Hepatocyte (in vitro differentiated cells): Measurements from ENCODE around the gene ABHD15. TPM values are rescaled to one million over a fixed set of nuclear protein-coding genes. Genes with fewer than 3 reads are reported as not detected.

Experiments
- DNase-seq: peaks from one replicate; pipeline ENCODE4 v3.0.0-alpha.2; 2016; ENCODE audit warnings: low spot score
- H2AFZ ChIP-seq: fragments of 200-600 bp; sonication (generic); 2 replicates; pipeline ENCODE4 v1.6.0; 2016; ENCODE audit warnings: antibody characterized with exemption, mild to moderate bottlenecking
- H3K27ac ChIP-seq: fragments of 200-600 bp; sonication (generic); 2 replicates; pipeline ENCODE4 v1.5.1; 2016; ENCODE audit warnings: mild to moderate bottlenecking
- H3K27me3 ChIP-seq: fragments of 200-600 bp; sonication (generic); 2 replicates; pipeline ENCODE4 v1.6.1; 2016
- H3K36me3 ChIP-seq: fragments of 200-600 bp; sonication (generic); replicated peaks from 2 replicates; pipeline ENCODE4 v1.5.1; 2016; ENCODE audit warnings: low read depth; ENCODE audit not compliant: insufficient read depth
- H3K4me1 ChIP-seq: fragments of 200-600 bp; sonication (generic); 2 replicates; pipeline ENCODE4 v1.5.1; 2016; ENCODE audit warnings: mild to moderate bottlenecking, moderate library complexity; ENCODE audit not compliant: insufficient read depth
- H3K4me2 ChIP-seq: fragments of 200-600 bp; sonication (generic); 2 replicates; pipeline ENCODE4 v1.6.0; 2016
- H3K4me3 ChIP-seq: fragments of 200-600 bp; sonication (generic); 2 replicates; pipeline ENCODE4 v1.5.1; 2016; ENCODE audit warnings: mild to moderate bottlenecking
- H3K79me2 ChIP-seq: fragments of 200-600 bp; sonication (generic); 2 replicates; pipeline ENCODE4 v1.6.0; 2017; ENCODE audit warnings: mild to moderate bottlenecking
- H3K9me2 ChIP-seq: fragments of 200-600 bp; sonication (generic); replicated peaks from 2 replicates; pipeline ENCODE4 v1.6.0; 2017; ENCODE audit warnings: mild to moderate bottlenecking; ENCODE audit not compliant: insufficient read depth
- H3K9me3 ChIP-seq: fragments of 200-600 bp; sonication (generic); 2 replicates; pipeline ENCODE4 v1.5.1; 2016; ENCODE audit warnings: low read depth, mild to moderate bottlenecking
- H4K20me1 ChIP-seq: fragments of 200-600 bp; sonication (generic); 2 replicates; pipeline ENCODE4 v1.6.0; 2016; ENCODE audit warnings: mild to moderate bottlenecking; ENCODE audit not compliant: insufficient read depth, poor library complexity, severe bottlenecking
- CTCF ChIP-seq: fragments of 200-600 bp; sonication (generic); IDR thresholded peaks from 2 replicates; pipeline ENCODE4 v1.5.1; 2016; ENCODE audit warnings: antibody characterized with exemption, mild to moderate bottlenecking; ENCODE audit not compliant: poor library complexity
- EZH2 ChIP-seq: fragments of 200-600 bp; sonication (generic); IDR thresholded peaks from 2 replicates; pipeline ENCODE4 v1.6.1; 2016; ENCODE audit warnings: antibody characterized with exemption, mild to moderate bottlenecking, borderline replicate concordance
- EZH2phosphoT487 ChIP-seq: fragments of 200-600 bp; sonication (generic); IDR thresholded peaks from one replicate; pipeline ENCODE4 v1.6.1; 2018; ENCODE audit warnings: antibody characterized with exemption, mild to moderate bottlenecking, low read depth, moderate library complexity; ENCODE audit not compliant: unreplicated experiment, severe bottlenecking
- WGBS: methylation state at CpG from one replicate; pipeline ENCODE4 v1.1.6; 2016; ENCODE audit warnings: low lambda C conversion rate; ENCODE audit errors: missing lambda C conversion rate; 5-methylcytosine and 5-hydroxymethylcytosine counted together
- polyA plus RNA-seq: library from polyadenylated mRNA; unstranded; fragments of >200 nt; fragmentation: Nextera tagmentation; extraction: Ambion mirVana; gene quantifications from 2 replicates; pipeline ENCODE4 v1.2.1, GENCODE V29; 2016
- total RNA-seq: library from RNA; depleted of rRNA; stranded (reverse); fragments of >200 nt; gene quantifications from 2 replicates; pipeline ENCODE4 v1.2.3, GENCODE V29; 2014

Gene ABHD15
- total and polyA plus RNA-seq, 2 experiments from 2014 or later = 11.0 to 19.2 TPM

GRCh38 chr17:29563816-29564215 is 3.0 kb downstream of the ABHD15 start:
- peaks cover 8% of the 10 kb centered on the region for H3K79me2 ChIP-seq
- no peaks in the 10 kb centered on the region for H3K9me2 ChIP-seq
- H4K20me1 ChIP-seq = no peaks in the 10 kb centered on the region
- TF ChIP-seq CTCF = no peak
- TF ChIP-seq EZH2phosphoT487 = no peak
- TF ChIP-seq EZH2 = no peak
- no peak overlapping the region for H3K4me3 ChIP-seq
- no peaks in the 10 kb centered on the region for H3K9me3 ChIP-seq
- H3K36me3 ChIP-seq = no peaks in the 10 kb centered on the region
- 96% methylated on average over 3 of the region's 3 CpGs for WGBS
- H3K27ac ChIP-seq = no peak overlapping the region
- DNase-seq = no peak
- no peaks in the 10 kb centered on the region for H3K27me3 ChIP-seq
- no peak overlapping the region for H2AFZ ChIP-seq
- no peak overlapping the region for H3K4me2 ChIP-seq
- H3K4me1 ChIP-seq = peaks cover 22% of the 10 kb centered on the region

- no peak for DNase-seq
- 93% methylated on average over 18 of the region's 18 CpGs for WGBS
- Histone ChIP-seq H3K36me3 (no peaks in the 10 kb centered on the region), H3K79me2 (peaks cover 8% of the 10 kb centered on the region), H3K4me1 (peaks cover 22% of the 10 kb centered on the region), H3K27me3 (no peaks in the 10 kb centered on the region), H3K4me2 (no peak overlapping the region), H4K20me1 (no peaks in the 10 kb centered on the region), H2AFZ (no peak overlapping the region), H3K27ac (no peak overlapping the region), H3K4me3 (no peak overlapping the region), H3K9me2 (no peaks in the 10 kb centered on the region), H3K9me3 (no peaks in the 10 kb centered on the region)
- TF ChIP-seq CTCF = no peak
- TF ChIP-seq EZH2phosphoT487 = no peak
- TF ChIP-seq EZH2 = no peak
Observed at GRCh38 chr17:29562615-29563014, 4.2 kb downstream of the ABHD15 start.

- DNase-seq = no peak
- TF ChIP-seq EZH2phosphoT487 (no peak), EZH2 (no peak), CTCF (no peak)
- Histone ChIP-seq H3K27ac (no peak overlapping the region), H4K20me1 (no peaks in the 10 kb centered on the region), H3K4me1 (peaks cover 22% of the 10 kb centered on the region), H3K36me3 (no peaks in the 10 kb centered on the region), H3K4me2 (peak overlapping the region; percentile 17), H3K4me3 (no peak overlapping the region), H3K27me3 (no peaks in the 10 kb centered on the region), H3K9me2 (no peaks in the 10 kb centered on the region), H3K9me3 (no peaks in the 10 kb centered on the region), H3K79me2 (peaks cover 8% of the 10 kb centered on the region), H2AFZ (no peak overlapping the region)
- 89% methylated on average over 17 of the region's 17 CpGs for WGBS
Observed at GRCh38 chr17:29561554-29562517, 5.0 kb downstream of the ABHD15 start.
